K562 (cell line): ENCODE measurements around the gene ARL10. TPM values are rescaled to one million over a fixed set of nuclear protein-coding genes. Genes with fewer than 3 reads are reported as not detected.

Experiments
- ATAC-seq: fragments of 200-7000 bp; cut with Tn5 transposase; 3 replicates; pipeline ENCODE4 v1.9.1; 2020; ENCODE audit warnings: moderate library complexity
- BruUV-seq: library from RNA; stranded (reverse); fragments of 400-500 nt; replicated peaks from 2 replicates; lab custom pipeline; 2021; lab: Mats Ljungman, UMichigan
- CTCF ChIA-PET: fragments of 300-600 bp; formaldehyde crosslinking; extraction: SDS; loops from one replicate; lab custom pipeline; 2021; ENCODE audit warnings: low intra/inter-chr PET ratio; lab: Yijun Ruan, JAX
- POLR2A ChIA-PET: fragments of 300-600, 350-650 bp; sonication (Branson Sonifier 250); formaldehyde crosslinking; extraction: SDS; loops from one replicate; lab custom pipeline; 2021; ENCODE audit warnings: antibody characterized with exemption, inconsistent platforms; lab: Yijun Ruan, JAX
- DNase-seq, 4 experiments: peaks; one replicate each; pipeline versions ENCODE4 v3.0.0 to v3.0.0-alpha.2; 2011 to 2018; ENCODE audit warnings: low spot score in 3 of 4, mixed read lengths in 3 of 4; ENCODE audit errors: extremely low read depth in 1 of 4
- FAIRE-seq: peaks from 2 replicates; lab custom pipeline; 2011; peaks lifted over from hg19 to GRCh38; lab: Jason Lieb, UNC
- H2AFZ ChIP-seq: 2 replicates; pipeline ENCODE4 v1.6.0; 2011; ENCODE audit warnings: low read depth, low read length, control low read depth, inconsistent platforms
- H3K27ac ChIP-seq: fragments of 200-600 bp; 3 replicates; pipeline ENCODE4 v1.8.0; 2011; ENCODE audit warnings: low read depth, mild to moderate bottlenecking, control low read depth, inconsistent platforms, low read length, moderate library complexity, mixed read lengths; ENCODE audit errors: extremely low read depth
- H3K27me3 ChIP-seq, 2 experiments: fragments of 300-600 bp in 1 of 2; 2 replicates in 1 of 2; 3 replicates in 1 of 2; pipeline versions ENCODE4 v1.6.0 to v1.8.0; 2011; ENCODE audit warnings: inconsistent platforms in 2 of 2, low read length in 2 of 2, mild to moderate bottlenecking in 1 of 2, mixed read lengths in 1 of 2, moderate library complexity in 1 of 2; ENCODE audit not compliant: control insufficient read depth in 2 of 2, insufficient read depth in 2 of 2
- H3K36me3 ChIP-seq: fragments of 300-600 bp; 3 replicates; pipeline ENCODE4 v1.8.0; 2011; ENCODE audit warnings: mild to moderate bottlenecking, low read length, inconsistent platforms; ENCODE audit not compliant: control insufficient read depth, insufficient read depth
- H3K4me1 ChIP-seq, 2 experiments: fragments of 200-600 bp in 1 of 2; replicated peaks in 1 of 2; 2 replicates in 1 of 2; 3 replicates in 1 of 2; pipeline versions ENCODE4 v1.5.1 to v1.8.0; 2011; ENCODE audit warnings: inconsistent platforms in 2 of 2, low read length in 2 of 2, mild to moderate bottlenecking in 1 of 2, mixed read lengths in 1 of 2, moderate library complexity in 1 of 2; ENCODE audit not compliant: control insufficient read depth in 2 of 2, insufficient read depth in 2 of 2
- H3K4me2 ChIP-seq: 2 replicates; pipeline ENCODE4 v1.6.1; 2011; ENCODE audit warnings: low read length, control low read depth, inconsistent platforms, mixed read lengths; ENCODE audit not compliant: insufficient read depth
- H3K4me3 ChIP-seq: fragments of 200-600 bp; sonication (generic), shearing (Covaris generic); 2 replicates; pipeline ENCODE4 v1.5.1; 2016; ENCODE audit warnings: control low read depth, inconsistent platforms
- H3K79me2 ChIP-seq: fragments of 200-600 bp; 3 replicates; pipeline ENCODE4 v1.8.0; 2011; ENCODE audit warnings: low read length, inconsistent platforms; ENCODE audit not compliant: control insufficient read depth, insufficient read depth
- H3K9ac ChIP-seq, 2 experiments: 2 replicates each; pipeline versions ENCODE4 v1.6.0 to v1.6.1; 2011; ENCODE audit warnings: low read depth in 2 of 2, low read length in 2 of 2, control low read depth in 1 of 2, inconsistent platforms in 1 of 2, mild to moderate bottlenecking in 1 of 2, mixed read lengths in 1 of 2; ENCODE audit not compliant: insufficient read depth in 1 of 2
- H3K9me1 ChIP-seq: one replicate; pipeline ENCODE4 v1.6.0; 2011; ENCODE audit warnings: inconsistent platforms, mild to moderate bottlenecking, low read length, moderate library complexity; ENCODE audit not compliant: control insufficient read depth, insufficient read depth
- H3K9me3 ChIP-seq: replicated peaks from 2 replicates; pipeline ENCODE4 v1.5.1; 2011; ENCODE audit warnings: low read depth, low read length, inconsistent platforms; ENCODE audit not compliant: control insufficient read depth, insufficient read depth
- H4K20me1 ChIP-seq: replicated peaks from 2 replicates; pipeline ENCODE4 v1.6.1; 2011; ENCODE audit warnings: low read length, inconsistent platforms, mixed read lengths; ENCODE audit not compliant: control insufficient read depth, insufficient read depth
- CHD4 ChIP-seq: fragments of 200-600 bp; sonication (generic); IDR thresholded peaks from 3 replicates; pipeline ENCODE4 v1.6.1; 2012; ENCODE audit warnings: low read depth, mild to moderate bottlenecking, mixed read lengths, low read length, inconsistent platforms; ENCODE audit not compliant: insufficient read depth, insufficient replicate concordance, poor library complexity, severe bottlenecking
- ZFP1 ChIP-seq: fragments of 450-650 bp; formaldehyde crosslinking; IDR thresholded peaks from 2 replicates; pipeline ENCODE4 v1.4.0; 2020; ENCODE audit warnings: mild to moderate bottlenecking, mixed read lengths
- WGBS: fragments of 100-300 bp; shearing (Covaris generic); methylation state at CpG from one replicate; pipeline ENCODE4 v1.1.6; 2016; ENCODE audit warnings: low coverage, mixed read lengths; ENCODE audit not compliant: insufficient coverage; ENCODE audit errors: missing lambda C conversion rate; 5-methylcytosine and 5-hydroxymethylcytosine counted together
- in situ Hi-C: fragments of 300-500 bp; cut with MboI; formaldehyde crosslinking; loops from 4 replicates; pipeline ENCODE4 v1.15.0; 2018; ENCODE audit warnings: inconsistent platforms, mixed read lengths
- intact Hi-C: fragments of 100-400 bp; cut with micrococcal nuclease; formaldehyde crosslinking; loops from 2 replicates; pipeline ENCODE4 v1.14.2; 2022
- polyA plus RNA-seq, 8 experiments: library from polyadenylated mRNA; depleted of rRNA in 4 of 8; stranded (reverse) in 5 of 8; unstranded in 3 of 8; fragments of >200 nt; fragmentation: Nextera tagmentation in 2 of 8; fragmentation: Illumina TruSeq in 1 of 8; extraction: Ambion mirVana in 2 of 8; extraction: Trizol in 1 of 8; gene quantifications; 2 replicates each; pipeline versions ENCODE4 v1.2.1 to v1.2.3, GENCODE V29; 2011 to 2014; ENCODE audit warnings: inconsistent platforms in 1 of 8, missing spikeins in 1 of 8
- total RNA-seq, 7 experiments: library from RNA; depleted of rRNA in 6 of 7; stranded (reverse); fragments of >200 nt in 6 of 7; fragmentation: Illumina TruSeq in 2 of 7; extraction: Trizol in 2 of 7; gene quantifications; 2 replicates each; pipeline versions ENCODE4 v1.2.1 to v1.2.3, GENCODE V29; 2011 to 2021; ENCODE audit warnings: low replicate concordance in 1 of 7

Gene ARL10
- total and polyA plus RNA-seq, 9 of the 15 experiments (the other 6 are each of a cell fraction or from before 2014, with no cell fraction given) = under 0.01 to 0.40 (median 0.34) TPM; not detected in 3

- no peaks in the 10 kb centered on the region for H3K9me3 ChIP-seq
- ATAC-seq (no peak), DNase-seq (no peak), FAIRE-seq (no peak)
- no peak overlapping the region for H3K27ac ChIP-seq
- ChIA-PET CTCF (no interaction called here), POLR2A (interaction anchor here (0.6 to 1.2 kb wide), 2 partner anchors 144 to 158 kb away, joined by 3 to 4 read pairs; no protein-coding TSS in a partner anchor)
- H2AFZ ChIP-seq = no peak overlapping the region
- no peaks in the 10 kb centered on the region for H3K27me3 ChIP-seq
- no peak overlapping the region for H3K4me2 ChIP-seq
- peaks cover 67% of the 10 kb centered on the region for H3K36me3 ChIP-seq
- no peak for TF ChIP-seq CHD4
- in situ Hi-C loops (no loop called here), intact Hi-C loops (no loop called here)
- H3K9ac ChIP-seq = no peak overlapping the region
- H3K79me2 ChIP-seq = peaks cover 41% of the 10 kb centered on the region
- H3K9me1 ChIP-seq = peaks cover 1% of the 10 kb centered on the region
- no TSS peak for BruUV-seq
- peaks cover 10 to 22% of the 10 kb centered on the region in 2 experiments; a peak in 4 of 5 replicates for H3K4me1 ChIP-seq
- H4K20me1 ChIP-seq = no peaks in the 10 kb centered on the region; the same call in 1 of the 2 replicates
- H3K4me3 ChIP-seq = no peak overlapping the region
- 80% methylated on average over 4 of the region's 4 CpGs for WGBS
Measured at GRCh38 chr5:176391479-176391878, 26.2 kb downstream of the ARL10 start.

- Histone ChIP-seq H3K9ac (no peak overlapping the region), H3K36me3 (peaks cover 65% of the 10 kb centered on the region), H4K20me1 (no peaks in the 10 kb centered on the region), H3K4me2 (no peak overlapping the region), H3K4me1 (peaks cover 11 to 27% of the 10 kb centered on the region in 2 experiments; a peak in 4 of 5 replicates), H3K9me1 (peaks cover 3% of the 10 kb centered on the region), H2AFZ (no peak overlapping the region), H3K4me3 (no peak overlapping the region), H3K27ac (no peak overlapping the region), H3K27me3 (no peaks in the 10 kb centered on the region), H3K79me2 (peaks cover 36% of the 10 kb centered on the region), H3K9me3 (no peaks in the 10 kb centered on the region)
- no peak for TF ChIP-seq ZFP1 (CRISPR knock-in tag)
- no peak for ATAC-seq
- ChIA-PET CTCF (no interaction called here), POLR2A (interaction anchor here (0.6 to 3.3 kb wide), 3 partner anchors 15 to 143 kb away, joined by 4 to 15 read pairs (median 4); no protein-coding TSS in a partner anchor)
- in situ Hi-C loops = no loop called here
- 76% methylated on average over 4 of the region's 4 CpGs for WGBS
- DNase-seq = no peak
- FAIRE-seq = no peak
- no TSS peak for BruUV-seq
- intact Hi-C loops = no loop called here
Measured at GRCh38 chr5:176391999-176392398, 26.7 kb downstream of the ARL10 start.
